Stimulated activated CD8-positive, alpha-beta memory T cell treated with anti-CD3 and anti-CD28 coated beads, Interleukin-4, amount 100 ng/mL, for 48 hours (primary cell): Measurements from ENCODE around the gene MBOAT7.
A peak's percentile ranks its signal among the peaks of the same experiment; 100 is the strongest.
"Not testable (repeated sequence)": the region's sequence is repeated elsewhere in the genome, so short reads cannot be mapped to it uniquely, and the experiment has no call there.

ENCODE experiments used
- DNase-seq: peaks from one replicate; pipeline ENCODE4 v3.0.0-alpha.2; 2020

Gene MBOAT7

DNA sequence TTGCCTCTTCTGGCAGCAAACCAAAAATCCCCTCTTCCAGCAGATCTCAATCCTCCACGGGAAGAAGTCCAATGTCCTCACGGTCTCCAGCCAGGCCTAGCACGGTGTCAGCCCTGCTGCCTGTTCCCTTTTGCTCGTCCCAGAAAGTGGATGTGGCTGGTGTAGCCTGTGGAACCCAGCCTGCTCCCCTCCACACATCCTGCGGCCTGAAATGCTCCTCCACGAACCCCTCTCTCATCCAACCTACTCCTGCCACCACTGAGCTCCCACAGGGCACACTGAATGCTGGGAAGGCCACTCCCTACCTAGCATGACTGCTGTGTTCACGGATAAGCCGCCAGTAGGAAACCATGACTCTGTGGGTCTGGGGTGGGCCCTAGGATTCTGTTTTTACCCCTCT, 3.0 kb downstream of the MBOAT7 start:
- no peak for DNase-seq

DNA sequence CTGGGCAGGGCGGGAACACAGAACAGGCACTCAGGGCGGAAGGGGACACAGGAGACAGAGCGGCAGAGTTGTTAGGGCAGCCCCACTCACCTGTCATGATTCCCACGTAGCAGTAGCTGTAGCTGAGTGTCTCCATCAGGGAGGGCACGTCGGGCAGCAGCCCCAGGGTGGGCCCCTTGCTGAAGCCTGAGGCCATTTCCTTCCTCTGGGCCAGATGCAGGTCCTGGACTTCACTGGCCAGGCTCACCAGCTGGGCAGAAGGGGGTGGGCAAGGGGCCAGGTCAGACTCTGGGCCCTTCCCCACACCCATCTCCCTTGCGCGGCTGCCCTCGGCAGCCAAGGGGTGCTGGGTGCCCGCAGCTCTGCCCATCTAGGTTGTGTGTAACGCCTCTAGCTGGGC, 5.9 kb downstream of the MBOAT7 start:
- no peak for DNase-seq

DNA sequence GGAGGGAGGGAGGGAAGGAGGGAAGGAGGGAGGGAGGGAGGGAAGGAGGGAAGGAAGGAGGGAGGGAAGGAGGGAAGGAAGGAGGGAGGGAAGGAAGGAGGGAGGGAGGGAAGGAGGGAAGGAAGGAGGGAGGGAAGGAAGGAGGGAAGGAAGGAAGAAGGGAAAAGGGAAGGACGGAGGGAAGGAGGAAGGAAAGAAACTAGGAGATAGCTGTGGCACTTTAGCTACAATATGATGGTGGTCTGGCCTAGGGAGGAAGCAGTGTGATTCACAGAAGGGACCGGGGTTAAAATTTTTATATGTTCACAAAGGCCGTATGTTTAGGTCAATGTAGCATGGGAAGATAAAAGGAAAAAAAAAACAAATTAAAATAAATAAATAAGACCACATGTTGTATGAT, 7.5 kb downstream of the MBOAT7 start:
- DNase-seq, result not testable (repeated sequence)

GRCh38 chr19:54180691-54181091, 8.7 kb downstream of the MBOAT7 start:
- DNase-seq, result no peak

- DNase-seq, result no peak
Measured at GRCh38 chr19:54179921-54180461, 9.4 kb downstream of the MBOAT7 start.

DNA sequence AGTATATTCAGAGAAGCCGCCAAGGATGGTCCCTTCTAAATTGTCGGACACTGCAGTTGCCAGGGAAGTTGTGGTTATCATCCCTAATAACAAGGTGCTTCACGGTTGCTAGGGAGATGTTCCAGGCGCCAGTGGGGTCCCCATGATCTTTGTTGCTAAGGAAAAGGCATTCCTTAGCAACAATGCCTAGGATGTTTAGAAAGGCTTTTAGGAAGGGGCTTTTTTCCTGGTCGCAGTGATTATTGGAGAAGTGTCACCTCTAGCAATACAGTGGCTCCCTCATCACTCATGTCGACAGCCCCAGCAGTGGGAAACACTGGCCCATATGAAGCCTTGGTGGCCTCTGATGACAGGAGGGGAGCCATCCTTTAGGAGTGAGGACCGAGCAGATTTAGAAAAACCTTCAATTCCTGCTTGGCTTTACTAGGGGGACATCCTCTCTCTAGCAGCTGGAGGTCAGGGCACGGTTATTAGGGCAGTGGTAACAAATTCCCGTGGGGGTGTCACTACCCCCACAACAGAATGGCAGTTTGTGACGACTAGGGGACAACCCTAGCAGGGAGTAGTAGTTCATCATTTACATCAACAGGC, 10.0 kb downstream of the MBOAT7 start:
- no peak for DNase-seq

DNA sequence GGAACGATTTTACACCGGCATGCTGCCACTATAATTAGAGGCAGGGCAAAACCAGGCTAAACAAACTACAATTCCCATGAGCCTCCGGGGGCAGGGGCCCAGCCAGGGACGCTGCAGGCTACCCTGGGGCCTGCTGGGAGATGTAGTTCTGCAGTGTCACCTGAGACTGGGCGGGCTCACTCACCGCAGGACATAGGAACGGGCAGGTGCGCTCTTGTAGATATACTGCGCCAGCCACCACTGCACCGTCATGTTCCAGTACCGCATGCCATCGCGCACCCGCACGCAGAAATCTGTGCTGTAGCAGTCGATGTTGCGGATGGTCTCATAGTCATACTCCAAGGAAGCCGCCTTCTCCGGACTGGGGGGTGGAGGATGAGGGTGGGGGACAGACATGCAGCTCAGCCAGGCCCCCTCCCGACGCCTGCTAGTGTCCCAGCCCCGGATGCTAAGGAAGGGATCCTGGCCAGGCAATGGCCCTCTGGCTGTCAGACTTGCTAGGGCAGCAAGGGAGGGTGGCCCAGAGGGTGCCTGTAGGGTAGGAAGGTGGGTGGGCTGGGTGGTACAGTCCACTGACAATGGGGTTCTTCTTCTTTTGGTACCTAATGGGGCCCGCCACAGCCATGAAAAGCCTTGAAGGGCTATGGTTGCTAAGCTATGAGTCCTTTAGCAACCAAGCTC, 10.7 kb downstream of the MBOAT7 start:
- peak; percentile 59 for DNase-seq

DNA sequence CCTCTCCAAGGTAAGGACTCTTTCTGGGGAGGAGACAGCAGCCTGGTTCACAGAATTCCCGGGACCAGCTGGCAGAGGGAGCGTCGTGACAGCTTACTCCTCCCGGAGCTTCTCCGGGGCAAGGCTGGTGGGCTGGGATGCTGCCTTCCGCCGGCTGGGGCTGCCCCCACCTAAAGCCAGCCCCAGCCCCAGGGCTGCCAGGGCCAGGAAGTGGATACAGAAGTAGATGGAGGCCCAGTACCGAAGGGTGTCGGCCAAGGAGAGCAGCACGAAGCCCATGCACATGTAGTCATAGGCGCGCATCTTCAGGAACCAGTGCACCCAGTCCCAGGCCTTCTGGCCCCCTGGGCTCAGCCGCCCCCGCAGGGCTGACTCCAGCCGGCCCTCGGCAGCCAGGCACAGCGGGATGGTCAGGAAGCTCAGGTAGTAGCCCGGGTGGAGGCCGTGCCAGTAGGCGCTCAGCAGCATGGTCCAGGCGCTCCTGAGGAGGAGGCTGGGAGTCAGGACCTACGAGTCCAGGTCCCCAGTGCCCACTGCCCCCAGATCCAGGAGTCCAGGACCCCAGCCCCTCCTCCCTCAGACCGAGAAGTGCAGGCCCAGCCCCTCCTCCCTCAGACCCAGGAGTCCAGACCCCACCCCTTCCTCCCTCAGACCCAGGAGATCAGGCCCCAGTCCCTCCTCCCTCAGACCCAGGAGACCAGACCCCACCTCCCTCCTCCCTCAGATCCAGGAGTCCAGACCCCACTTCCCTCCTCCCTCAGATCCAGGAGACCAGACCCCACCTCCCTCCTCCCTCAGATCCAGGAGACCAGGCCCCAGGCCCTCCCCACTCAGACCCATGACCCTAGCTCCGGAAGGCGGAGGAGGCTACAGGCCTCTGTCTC, 15.2 kb downstream of the MBOAT7 start:
- no peak for DNase-seq

GRCh38 chr19:54173359-54173699, 16.1 kb downstream of the MBOAT7 start:
- DNase-seq, result no peak

GRCh38 chr19:54172471-54173358, 16.7 kb downstream of the MBOAT7 start, which contains the start of gene TMC4:
TSS of gene TMC4 (minus strand) at chr19:54173160. CDS start at chr19:54173117, 43 bp downstream.
- DNase-seq, result no peak

- not testable (repeated sequence) for DNase-seq
Measured at GRCh38 chr19:54171736-54172431, 17.5 kb downstream of the MBOAT7 start.

GRCh38 chr19:54169149-54169740, 20.1 kb downstream of the MBOAT7 start:
- DNase-seq, result no peak

GRCh38 chr19:54168174-54168917, 21.0 kb downstream of the MBOAT7 start:
- peak; percentile 99 for DNase-seq

GRCh38 chr19:54165222-54165621, 24.2 kb downstream of the MBOAT7 start:
- DNase-seq, result no peak

GRCh38 chr19:54164369-54165068, 24.9 kb downstream of the MBOAT7 start:
- peak; percentile 87 for DNase-seq

- DNase-seq, result no peak
Measured at GRCh38 chr19:54162884-54163283, 26.5 kb downstream of the MBOAT7 start.

GRCh38 chr19:54162241-54162805, 27.1 kb downstream of the MBOAT7 start:
- DNase-seq, result peak; percentile 91

- no peak for DNase-seq
Measured at GRCh38 chr19:54160854-54161253, 28.5 kb downstream of the MBOAT7 start.

- DNase-seq, result no peak
Measured at GRCh38 chr19:54160182-54160811, 29.1 kb downstream of the MBOAT7 start.
